HG03060 (cell line): ENCODE measurements around the gene SH2D1A.
"Not testable (repeated sequence)": the region's sequence is repeated elsewhere in the genome, so short reads cannot be mapped to it uniquely, and the experiment has no call there.

ENCODE experiments used
- ATAC-seq: cut with Tn5 transposase; IDR thresholded peaks from one replicate; pipeline ENCODE4 v1.9.1; 2021; ENCODE audit warnings: low read depth, moderate number of reproducible peaks; ENCODE audit not compliant: unreplicated experiment

Gene SH2D1A

DNA sequence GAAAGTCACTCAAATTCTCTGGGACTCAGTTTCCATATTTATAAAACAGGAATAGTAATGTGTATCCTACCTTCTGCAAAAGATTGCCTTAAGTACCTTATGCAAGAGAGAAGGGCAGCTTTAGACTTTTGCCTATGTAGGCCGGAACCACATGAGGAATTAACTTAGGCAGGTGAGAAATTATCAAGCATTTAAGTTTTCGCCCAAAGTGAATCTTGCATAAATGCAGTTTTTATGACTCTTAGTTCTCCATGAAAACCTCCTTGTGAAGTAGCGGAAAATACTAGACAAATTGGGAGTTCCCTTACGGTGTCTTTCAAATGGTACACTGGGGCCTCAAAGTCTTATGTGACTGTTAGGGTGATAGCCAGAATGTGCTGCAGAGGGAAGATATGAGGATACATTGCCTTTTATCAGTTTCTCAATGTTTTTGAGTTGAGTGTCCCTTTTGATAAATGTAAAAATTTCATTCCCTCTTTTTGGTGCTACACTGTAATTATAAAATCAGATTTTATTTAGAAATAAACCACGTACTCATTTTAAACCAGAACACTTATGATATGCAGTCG, 2.6 kb downstream of the SH2D1A start:
- ATAC-seq, result no peak

DNA sequence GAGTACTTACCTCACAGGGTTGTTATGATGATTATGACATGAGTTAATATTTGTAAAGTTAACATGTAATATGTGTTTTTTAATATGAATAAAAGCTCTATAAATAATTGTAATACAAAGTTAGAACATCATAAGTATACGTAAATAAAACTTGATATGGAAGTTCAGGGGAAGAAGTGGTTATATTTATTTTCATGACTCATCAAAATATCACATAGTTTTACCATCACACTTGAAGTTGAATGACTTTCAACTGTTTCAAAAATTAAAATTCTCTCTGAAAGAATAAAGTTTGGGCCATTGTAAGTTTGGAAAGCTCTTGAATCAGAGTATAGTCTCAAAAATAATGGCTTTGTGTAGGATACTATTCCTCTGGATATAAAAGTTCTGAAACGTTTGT, 8.3 kb downstream of the SH2D1A start:
- ATAC-seq, result no peak

DNA sequence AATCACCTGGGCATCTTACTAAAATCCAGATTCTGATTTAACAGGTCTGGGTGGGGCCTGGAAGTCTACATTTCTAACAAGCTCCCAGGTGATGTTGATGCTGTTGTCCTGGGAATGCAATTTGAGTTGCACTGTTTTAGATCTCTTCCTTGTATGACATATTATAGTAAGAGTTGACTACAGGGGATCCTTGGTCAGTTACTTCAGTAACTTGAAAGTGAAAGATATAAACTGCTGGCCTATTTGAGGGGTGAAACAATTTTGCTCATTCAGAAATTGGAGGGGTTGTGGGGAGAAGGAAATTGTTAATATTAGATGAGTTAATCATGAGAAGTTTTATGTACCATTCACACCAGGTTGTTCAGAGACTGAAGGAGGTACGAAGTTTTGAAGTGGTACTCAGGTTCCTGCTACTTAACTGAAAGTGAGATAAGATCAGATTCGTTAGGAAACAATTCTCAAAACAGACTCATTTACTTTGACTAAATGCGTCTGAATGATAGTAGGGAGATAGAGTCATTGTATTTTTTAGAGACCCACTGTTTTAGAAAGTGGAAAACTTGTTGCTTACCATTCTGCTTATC, 12.5 kb downstream of the SH2D1A start:
- ATAC-seq, result no peak

DNA sequence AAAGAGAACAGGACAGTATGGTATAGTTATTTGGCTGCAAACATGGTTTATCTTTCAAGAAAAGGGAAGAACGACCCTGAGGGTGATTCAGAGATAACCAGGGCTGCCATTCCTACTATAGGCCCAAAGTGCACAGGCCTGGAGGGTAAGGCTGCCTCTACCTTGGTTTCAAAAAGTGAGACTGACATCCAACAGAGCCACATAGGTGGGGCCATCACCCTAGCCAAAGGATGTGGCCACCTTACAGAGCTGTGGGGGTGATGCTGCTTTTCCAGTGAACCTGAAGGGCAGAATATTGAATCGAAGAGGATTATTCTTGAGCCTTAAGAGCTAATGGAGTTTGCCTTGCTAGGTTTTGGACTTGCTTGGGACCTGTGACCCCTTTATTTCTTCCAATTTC, 15.7 kb downstream of the SH2D1A start:
- no peak for ATAC-seq

DNA sequence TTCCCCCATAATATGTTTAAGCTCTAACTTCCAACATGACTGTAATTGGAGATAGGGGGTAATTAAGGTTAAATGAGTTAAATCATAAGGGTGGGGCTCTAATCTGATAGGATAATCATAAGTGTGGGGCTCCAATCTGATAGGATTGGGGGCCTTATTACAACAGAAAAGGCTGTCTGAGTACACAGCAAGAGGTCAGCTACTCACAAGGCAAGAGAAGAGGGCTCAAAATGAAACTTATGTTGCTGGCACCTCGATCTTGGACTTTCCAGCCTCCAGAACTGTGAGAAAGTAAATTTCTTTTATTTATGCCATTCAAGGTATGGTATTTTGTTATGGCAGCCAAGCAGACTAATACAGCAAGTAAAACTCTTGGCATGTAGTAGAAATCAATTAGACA, 16.4 kb downstream of the SH2D1A start:
- no peak for ATAC-seq

DNA sequence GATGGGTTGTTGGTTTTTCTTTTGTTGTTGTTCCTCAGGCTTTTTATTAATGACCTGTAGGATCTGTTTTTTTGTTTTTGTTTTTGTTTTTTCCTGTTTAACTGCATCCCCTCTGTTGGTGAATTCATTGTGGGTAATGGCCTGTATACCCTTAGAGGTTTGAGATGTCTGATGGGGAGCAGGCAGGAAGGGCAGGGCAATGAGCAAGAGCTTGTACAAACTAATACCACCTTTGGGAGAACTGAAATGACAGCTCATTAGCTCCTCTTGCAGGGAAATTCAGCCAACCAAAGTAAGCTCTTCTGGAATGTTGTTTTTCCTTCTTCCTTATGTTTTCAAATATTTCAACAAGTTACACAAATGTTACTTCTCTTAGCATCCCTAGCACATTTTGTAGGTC, 23.4 kb downstream of the SH2D1A start:
- ATAC-seq, result no peak

DNA sequence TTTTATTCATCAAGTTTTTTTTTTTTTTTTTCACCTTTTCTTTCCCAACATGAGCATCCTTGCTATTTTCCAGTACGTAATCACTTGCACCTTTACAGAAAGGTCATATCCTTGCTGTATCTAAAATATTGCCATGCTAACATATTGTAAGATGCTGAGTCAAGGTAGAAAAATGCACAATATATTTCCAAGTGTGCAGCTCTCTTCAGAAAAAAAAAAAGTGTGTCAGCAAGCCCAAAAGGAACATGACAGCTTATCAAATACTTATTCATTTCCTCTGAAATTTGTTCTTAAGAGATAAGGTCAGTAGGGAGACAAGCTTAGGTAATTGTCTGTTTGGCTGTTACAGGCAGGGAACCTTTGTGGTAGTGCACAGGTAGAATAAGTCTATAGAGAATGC, 27.0 kb downstream of the SH2D1A start:
- ATAC-seq, result no peak

DNA sequence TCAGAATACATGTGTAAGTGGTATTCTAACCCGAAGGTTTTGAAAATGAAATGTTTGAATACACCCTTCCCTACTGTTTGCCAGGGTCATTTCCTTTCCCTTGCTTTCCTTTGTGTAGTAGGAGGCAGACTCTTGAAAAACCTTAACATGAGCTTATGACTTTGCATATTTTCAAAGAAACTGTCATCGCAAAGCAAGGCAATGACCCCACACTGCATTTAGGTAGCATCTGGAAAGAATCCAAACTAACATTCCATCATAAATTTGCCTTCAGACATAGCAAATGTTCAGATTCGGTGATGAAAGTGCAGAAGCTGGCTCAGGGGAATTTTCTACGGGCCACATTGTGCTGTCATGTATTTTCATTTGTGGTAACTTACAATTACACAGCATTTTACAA, 32.3 kb downstream of the SH2D1A start:
- no peak for ATAC-seq

DNA sequence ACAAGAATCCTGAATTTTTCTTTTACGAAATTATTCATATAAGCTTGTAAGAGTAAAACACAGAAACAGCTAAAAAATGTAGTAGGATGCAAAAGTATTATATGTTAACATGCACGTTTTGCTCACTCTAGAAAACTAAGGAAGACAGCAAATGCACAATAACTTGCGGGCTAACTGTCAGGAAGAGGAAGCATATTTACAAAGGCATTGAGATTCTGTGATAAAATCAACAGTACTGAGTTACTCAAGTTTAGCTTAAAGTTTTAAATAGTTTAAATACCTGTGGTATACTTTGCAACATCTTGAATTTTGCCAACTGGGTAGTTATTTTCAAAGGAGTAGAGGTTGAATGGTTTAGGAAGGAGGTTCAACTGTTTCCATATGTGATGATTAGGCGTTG, 37.0 kb downstream of the SH2D1A start:
- no peak for ATAC-seq

DNA sequence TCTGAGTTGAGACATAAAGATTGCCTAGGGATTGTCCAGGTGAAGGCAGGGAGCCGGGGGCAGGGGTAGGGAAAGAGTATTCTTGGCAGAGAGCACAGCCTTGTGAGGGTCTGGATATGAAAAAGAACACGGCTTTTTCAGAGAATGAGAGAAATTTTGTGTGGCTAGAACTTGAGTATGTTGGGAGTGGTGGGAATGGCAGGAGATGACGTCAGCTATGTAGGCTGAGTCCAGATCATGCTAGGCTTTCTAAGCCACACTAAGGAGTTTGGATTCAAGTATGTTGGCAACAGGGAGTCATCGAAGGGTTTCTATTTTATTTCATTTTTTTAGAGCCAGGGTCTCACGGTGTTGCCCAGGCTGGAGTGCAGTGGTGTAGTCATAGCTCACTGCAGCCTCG, 40.0 kb downstream of the SH2D1A start:
- no peak for ATAC-seq

DNA sequence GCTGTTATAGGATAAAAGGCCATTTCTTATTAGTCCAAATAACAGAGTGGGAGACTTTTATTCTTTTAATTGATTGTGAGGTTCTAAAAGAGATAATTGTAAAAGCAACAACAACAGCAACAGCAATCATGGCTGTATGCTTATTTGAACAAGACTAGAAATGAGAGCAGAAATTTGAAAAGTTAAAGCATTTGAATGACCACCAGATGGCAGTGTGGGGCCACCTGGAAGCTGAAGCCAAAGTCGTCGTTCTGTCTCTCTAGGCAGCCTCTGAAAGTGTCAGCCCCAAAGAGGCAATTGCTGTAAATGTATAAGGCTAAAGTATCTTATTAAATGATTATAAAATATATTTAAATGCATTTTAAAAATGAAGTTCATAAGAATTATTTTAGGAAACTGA, 42.2 kb downstream of the SH2D1A start:
- no peak for ATAC-seq

DNA sequence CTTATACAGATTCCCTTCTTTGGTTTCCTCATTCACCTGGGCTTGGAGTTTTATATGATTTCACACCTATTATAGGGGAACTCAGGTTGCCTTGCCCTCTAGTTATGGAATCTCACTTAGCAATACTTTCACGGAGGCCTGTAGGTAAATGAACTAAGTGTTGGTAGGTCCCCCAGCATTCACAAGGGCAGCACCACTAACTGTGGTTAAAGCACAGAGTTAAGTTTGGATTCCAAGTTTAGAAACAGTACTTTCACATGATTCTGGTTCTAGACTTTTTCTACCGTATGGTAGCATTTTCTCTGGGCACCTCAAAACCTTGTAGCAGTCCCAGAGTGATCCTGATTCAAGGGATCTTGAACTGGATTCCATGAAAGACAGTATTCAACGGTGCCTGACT, 46.4 kb downstream of the SH2D1A start:
- no peak for ATAC-seq

DNA sequence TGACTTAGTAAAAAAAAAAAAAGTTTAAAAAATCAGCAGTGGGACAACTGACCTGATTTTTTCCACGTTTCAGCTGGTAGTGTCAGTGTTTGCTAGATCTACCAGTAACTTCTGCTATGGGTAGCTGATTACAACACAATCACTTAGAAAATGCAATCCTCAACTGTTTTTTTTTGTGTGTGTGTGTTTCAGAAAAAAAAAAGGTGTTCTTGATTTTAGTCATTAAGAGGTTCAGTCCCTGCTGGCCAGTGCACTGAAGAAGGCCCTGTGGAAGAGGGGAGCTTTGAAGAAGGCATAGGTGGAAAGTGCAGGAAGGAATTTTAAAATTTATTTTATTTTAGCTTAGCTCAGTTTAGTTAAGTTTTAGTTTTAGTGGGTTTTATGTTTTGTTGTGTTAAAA, 46.9 kb downstream of the SH2D1A start:
- no peak for ATAC-seq

DNA sequence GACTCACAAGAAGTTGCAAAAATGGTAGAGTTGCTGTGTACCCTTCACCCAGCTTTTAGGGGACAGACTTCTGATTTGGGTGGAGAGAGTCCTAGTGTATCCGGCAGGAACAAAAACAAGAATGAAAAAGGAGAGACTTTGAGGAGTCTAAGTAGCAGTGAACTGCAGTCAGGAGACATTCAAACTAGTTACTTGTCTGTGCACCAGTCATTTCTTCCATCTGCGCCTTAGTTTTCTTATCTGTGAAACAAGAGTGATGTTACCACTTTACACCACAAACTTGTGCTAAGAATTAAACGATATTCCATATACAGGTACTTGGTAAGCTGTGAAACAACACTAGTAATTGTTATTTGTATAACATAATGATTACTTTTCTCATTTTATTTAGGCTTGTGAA, 47.3 kb downstream of the SH2D1A start:
- no peak for ATAC-seq

DNA sequence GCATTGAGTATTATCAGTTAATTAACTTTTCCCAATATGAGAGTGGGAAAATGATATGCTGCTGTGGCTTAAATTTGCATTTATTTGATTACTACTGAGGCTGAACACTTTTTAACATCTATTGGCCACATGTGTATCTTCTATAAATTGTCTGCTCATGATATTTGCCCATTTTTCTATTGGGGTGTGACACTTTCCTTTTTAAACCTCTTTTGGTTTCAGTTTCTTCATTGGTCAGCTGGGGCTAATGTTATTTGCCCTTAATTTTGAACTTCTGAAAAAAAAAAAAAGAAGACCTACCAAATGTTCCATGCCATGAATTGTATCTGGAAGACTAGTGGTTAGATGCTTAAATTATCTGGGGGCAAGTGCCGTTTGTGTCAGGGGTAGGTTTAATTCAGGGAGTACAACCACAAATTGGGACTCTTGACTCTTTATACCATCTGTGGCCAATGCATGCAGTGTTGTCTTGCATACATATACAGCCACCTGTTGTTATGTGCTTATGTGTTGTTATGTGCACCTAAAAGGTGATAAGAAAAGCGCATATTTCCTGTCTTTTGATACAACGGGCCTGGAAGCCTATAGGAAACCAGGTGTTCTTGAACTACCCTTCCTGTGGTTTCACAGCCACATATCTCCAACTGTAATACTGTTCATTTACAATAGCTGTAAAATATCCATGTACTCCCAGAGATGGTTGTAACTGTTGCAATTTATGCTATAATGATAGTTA, 49.0 kb downstream of the SH2D1A start:
- ATAC-seq, result no peak

DNA sequence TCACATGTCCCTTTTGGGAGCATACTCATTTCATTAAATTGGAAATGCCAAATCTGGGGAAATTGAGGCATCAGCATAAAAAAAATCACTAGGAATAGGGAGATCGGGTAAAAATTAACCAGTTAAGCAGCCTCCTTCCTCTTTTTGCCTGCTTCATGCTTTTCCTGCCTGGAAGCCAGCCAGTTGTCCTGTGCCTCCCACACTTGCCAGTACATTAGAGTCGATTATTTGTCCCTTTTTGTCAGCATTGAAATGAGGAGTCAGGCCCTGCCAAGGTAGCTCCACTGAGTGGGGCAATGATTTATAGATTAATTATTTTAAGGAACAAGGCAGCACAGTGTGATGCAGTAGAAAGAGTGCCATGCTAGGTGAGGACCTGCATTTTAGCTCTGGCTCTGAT, 55.3 kb downstream of the SH2D1A start:
- ATAC-seq, result no peak

DNA sequence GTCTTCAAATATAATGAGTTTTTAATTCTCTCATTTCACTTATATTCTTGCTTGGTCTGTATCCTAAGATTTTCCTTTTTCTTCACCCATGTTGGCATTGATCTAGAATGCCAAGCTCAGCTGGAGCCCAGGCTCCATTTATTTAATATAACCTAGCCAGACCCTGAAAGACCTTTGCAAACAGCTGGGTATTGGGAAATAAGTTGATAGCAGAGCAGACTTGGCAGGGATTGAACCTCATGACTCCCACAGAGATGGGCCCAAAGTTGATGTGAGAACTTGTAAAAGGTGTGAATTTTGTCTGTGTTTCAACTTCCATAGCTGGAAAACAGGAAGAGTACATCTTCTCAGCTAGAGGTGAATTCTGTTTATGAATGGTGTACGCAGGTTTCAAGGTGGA, 59.5 kb downstream of the SH2D1A start:
- ATAC-seq, result no peak

DNA sequence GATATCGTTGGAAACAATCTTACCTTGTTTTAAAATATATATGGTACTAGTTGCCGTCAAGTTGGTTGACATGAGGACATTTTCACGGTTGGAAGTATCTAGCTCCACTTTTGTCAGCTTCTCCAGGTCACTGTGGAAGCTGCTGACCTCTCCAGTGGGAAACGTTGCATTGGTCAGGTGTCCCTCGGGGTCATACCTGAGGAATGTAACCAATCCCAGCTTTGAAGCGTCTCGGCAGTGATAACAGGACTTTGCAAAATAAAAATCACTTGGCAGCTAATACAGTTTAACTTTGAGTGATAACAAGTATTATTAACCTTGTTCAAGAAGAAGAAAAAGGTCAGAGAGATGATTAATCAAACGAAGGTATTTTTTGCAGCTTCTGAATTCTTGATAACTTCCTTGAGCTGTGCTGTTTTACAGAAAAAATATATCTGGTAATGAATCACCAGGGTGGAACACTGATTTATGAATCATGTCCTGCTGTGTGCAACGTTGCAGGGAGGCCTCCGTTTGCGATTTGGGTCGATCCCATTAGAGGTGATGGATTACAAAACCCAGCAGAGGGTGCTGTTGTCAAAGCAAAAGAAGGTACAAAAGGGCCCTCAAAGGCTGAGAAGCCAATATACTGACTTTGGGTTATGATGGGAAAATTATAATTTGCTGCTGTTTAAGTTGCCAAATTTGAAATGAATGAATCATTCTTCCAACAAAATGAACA, 60.1 kb downstream of the SH2D1A start:
- ATAC-seq, result peak; percentile 75

DNA sequence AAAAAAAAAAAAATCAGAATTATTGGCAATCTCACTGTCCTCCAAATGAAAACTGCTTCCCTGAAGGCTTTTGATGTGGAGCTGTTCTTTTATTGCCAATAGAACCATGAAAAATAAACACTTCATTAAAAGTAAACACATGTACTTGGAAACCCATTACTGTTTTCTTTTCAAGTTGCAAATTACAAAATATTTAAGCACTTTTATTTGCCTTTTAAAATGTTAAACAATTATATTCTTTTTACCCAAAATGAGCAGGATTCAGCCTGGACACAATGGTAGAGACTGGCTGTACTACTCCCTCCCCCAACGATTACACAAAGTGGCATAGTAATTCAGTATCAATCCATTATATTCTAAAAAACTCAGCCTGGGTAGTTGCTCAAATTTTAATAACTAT, 60.9 kb downstream of the SH2D1A start:
- no peak for ATAC-seq

DNA sequence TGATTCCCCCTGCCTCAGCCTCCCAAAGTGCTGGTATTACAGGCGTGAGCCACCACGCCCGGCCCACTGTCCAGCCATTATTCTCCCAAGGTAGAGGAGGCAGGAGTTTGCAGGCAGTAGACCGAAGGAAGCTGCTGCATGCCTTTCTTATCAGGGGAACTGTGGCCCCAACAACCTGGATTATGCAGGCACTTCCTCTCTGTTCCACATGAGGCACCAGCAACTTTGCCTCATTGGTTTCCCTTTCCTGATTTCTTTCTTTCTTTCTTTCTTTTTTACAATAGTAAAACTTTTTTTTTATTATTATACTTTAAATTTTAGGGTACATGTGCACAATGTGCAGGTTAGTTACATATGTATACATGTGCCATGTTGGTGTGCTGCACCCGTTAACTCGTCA, 62.0 kb downstream of the SH2D1A start:
- ATAC-seq, result not testable (repeated sequence)

DNA sequence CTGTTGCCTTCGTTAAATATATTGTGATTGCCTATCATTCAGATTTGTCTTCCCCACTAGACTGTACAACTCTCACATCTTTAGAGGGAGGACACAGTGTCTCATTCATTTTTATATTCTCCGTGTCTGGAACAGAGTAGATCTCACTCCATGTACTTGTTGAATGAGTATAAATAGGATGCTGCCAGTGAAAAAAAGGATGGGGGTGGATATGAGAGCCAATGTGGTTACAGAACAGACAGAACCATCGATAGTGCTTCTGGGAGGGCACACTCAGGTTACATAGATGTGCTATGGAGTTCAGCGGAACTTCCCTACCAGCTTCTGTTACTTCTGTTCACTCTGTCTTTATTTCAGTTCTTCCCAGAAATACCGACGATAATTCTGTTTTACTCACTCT, 66.9 kb downstream of the SH2D1A start:
- no peak for ATAC-seq

DNA sequence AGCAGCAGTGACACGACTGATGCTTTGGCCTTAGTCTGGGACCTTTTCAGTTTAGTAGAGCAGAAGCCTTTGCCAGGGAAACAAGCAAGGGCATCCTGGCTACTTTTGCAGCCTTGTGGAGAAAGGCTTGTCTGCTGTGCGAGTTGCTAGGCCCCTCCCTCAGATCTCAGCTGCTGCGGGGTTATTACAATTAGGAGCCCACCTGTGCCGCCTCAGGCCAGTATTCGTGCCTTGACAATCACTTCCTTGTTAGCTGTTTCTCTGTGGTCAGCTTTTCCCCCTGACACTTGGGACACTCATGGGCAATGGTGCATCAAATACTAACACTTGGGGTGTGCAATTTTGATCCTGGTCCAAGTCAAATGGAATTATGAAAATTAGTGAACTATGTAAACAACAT, 67.9 kb downstream of the SH2D1A start:
- ATAC-seq, result no peak
